ENCODE results near the gene IFT74.
"Not testable (repeated sequence)": the region's sequence is repeated elsewhere in the genome, so short reads cannot be mapped to it uniquely, and the experiment has no call there.

The IFT74 gene

GRCh38 chr9:27085456-27085855, 129.2 kb downstream of the IFT74 start:
- no peak for DNase-seq

DNA sequence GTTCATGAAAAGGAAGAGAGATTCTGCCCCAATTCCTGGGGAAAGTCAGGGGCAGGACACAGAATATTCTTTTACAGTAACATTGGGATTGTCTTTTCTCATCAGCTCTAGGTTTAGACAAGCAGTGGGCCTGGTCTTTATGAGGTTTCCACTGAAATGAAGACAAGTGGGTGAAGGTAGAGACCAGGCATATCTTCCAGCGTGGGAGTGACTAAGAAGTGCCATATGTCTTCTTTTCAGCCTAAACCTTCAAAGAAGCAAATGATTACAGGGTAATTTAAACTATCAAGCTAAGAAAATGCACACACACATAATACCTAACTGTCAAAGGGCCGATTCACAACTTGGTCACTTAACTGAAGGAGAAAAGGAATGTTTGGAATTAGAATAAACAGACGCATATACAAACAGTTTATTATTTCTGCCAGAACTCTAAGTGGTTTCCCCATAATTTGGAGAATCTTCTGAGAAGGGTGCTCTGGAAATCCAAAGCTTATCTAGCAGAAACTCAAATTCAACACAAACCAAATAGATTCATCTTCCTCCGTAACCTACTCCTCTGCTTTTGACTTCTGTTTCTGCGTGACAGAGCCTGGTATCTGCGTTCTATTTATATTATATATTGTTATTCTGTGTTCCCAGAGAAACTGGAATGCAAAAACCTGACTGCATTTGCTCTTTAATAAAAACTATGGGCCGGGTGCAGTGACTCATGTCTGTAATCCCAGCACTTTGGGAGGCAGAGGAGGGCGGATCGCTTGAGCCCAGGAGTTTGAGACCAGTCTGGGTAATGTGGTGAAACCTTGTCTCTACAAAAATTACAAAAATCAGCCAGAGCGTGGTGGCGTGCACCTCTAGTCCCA, 130.8 kb downstream of the IFT74 start:
- no peak for DNase-seq

- DNase-seq, result no peak
These were observed 132.8 kb downstream of the IFT74 start for GRCh38 chr9:27088981-27089380.

GRCh38 chr9:27089706-27090105, 133.5 kb downstream of the IFT74 start:
- DNase-seq, result no peak

- no peak for DNase-seq
These were observed 134.0 kb downstream of the IFT74 start for GRCh38 chr9:27090231-27090630.

DNA sequence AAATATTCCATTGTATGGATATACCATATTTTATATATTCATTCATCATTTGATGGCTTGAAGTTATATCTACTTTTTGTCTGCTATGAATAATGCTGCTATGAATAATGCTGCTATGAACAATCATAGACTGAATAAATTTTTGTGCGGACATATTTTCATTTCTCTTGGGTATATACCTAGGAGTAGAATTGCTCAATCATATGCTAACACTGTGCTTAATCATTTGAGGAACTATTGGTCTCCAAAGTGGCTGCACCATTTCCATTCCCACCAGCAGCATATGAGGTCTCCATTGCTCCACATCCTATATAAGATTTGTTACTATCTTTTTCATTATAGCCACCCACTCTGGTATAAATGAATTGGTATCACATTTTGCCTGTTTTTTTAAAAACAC, 134.5 kb downstream of the IFT74 start:
- no peak for DNase-seq

- DNase-seq, result not testable (repeated sequence)
These were observed 136.3 kb downstream of the IFT74 start for GRCh38 chr9:27092496-27092895.

DNA sequence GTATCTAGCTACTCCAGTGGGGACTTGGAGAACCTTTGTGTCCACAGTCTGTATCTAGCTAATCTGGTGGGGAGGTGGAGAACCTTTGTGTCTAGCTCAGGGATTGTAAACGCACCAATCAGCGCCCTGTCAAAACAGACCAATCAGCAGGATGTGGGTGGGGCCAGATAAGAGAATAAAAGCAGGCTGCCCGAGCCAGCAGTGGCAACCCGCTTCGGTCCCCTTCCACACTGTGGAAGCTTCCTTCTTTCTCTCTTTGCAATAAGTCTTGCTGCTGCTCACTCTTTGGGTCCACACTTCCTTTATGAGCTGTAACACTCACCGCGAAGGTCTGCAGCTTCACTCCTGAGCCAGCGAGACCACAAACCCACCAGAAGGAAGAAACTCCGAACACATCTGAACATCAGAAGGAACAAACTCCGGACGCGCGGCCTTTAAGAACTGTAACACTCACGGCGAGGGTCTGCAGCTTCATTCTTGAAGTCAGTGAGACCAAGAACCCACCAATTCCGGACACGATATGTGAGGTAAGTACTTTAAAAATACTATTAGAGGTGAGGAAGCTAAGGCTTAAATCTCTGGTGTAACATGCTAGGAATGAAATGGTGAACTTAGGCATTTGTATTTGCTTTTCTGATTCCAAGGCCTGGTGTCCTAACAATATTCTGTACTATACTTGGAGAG, 137.3 kb downstream of the IFT74 start:
- DNase-seq, result not testable (repeated sequence)

DNA sequence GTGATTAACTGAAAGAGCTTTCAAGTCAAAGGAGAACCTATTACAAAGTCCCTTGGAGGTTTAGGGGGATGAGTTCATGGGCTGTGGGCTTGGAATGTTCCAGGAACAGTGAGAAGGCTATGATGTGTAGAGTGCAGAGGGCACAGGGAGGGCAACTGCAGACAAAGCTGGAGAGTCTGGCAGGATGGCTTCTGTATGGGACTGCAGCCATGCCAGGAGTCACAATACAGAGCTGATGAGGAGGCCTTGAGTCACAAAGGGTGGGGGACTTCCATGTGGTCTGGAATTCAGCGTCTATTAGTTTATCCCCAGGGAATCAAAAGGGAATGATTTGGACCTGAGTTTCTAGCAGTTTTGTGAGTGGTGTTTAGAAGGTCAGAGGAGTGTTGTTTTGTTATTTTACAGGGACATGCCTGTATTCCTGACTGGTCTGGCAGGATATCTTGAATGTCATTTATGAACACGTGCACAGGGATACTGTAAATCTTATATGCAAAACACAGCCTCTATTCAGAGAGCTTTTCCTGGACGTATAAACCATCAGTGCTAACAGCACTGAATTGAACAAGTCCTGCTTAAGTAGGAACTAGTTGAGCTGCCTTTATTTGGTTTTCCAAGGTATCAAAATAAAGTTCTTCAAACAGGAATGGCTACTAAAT, 138.6 kb downstream of the IFT74 start:
- no peak for DNase-seq

DNA sequence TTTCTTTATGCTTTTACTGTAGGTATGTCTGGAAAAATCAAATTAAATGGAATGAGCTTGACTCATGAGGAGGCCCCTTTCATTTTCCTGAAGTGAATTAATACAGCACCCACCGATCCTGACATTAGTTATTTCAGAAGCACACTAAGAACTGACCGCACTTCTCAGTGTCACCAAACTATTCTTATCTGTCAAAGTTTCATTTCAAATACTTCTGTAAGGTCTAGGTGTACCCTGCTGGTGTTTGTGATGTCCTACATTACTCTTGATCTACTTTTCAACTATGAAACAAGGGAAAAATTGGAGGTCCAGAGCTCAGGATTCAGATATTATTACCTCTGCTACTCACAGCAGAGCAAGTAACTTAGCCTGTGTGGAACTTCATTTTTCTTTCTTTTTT, 151.0 kb downstream of the IFT74 start:
- no peak for DNase-seq

DNA sequence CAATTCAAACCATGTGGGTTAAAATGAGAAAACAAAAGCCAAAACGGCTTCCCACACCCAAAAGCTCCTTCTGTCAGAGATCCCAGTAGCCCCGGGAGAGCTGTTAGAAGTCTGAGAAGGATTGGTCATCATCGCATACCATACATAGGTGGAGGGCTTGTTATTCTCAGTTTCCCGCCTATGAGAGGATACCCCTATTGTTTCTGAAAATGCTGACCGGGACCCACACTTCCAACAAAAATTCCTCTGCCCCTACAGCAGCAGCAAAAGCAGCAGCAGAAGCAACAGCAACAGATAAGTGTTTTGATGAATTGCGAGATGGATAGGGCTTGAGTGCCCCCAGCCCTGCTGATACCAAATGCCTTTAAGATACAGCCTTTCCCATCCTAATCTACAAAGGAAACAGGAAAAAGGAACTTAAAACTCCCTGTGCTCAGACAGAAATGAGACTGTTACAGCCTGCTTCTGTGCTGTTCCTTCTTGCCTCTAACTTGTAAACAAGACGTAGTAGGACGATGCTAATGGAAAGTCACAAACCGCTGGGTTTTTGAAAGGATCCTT, 152.8 kb downstream of the IFT74 start, which contains the start of gene TEK:
TEK (plus strand) TSS at position 245 of the 561 bp plus-strand sequence. CDS start 366 bp downstream, outside the sequence.
- no peak for DNase-seq

DNA sequence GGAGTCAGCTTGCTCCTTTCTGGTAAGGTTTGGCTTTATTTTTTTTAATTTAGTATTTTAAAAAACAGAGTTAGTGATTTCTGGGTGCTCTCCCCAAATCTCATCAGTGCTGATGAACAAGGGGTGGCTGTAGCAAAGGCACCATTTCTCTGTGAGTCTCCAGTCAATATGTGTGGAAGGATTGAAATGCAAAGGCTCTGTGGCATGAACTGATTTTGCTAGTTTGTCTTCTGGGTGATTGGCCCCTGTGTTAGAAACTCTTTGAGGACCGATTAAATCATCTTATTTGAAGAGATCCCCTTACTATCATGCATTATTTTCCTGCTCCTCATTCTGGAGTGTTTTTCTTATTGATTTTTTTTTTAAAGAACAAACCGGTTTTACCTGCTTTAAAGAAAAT, 153.4 kb downstream of the IFT74 start:
- no peak for DNase-seq

GRCh38 chr9:27110181-27110580, 154.0 kb downstream of the IFT74 start:
- no peak for DNase-seq

GRCh38 chr9:27112235-27112634, 156.0 kb downstream of the IFT74 start:
- DNase-seq, result no peak

Data from stimulated activated naive CD4-positive, alpha-beta T cell treated with Interleukin-2 at 50 U/mL for 16 hours (primary cell).